ENCODE data around the gene PDE6B.

The PDE6B gene

GRCh38 chr4:710116-710515 is 84.7 kb downstream of the PDE6B start:
- TF ChIP-seq, protein P1, sequence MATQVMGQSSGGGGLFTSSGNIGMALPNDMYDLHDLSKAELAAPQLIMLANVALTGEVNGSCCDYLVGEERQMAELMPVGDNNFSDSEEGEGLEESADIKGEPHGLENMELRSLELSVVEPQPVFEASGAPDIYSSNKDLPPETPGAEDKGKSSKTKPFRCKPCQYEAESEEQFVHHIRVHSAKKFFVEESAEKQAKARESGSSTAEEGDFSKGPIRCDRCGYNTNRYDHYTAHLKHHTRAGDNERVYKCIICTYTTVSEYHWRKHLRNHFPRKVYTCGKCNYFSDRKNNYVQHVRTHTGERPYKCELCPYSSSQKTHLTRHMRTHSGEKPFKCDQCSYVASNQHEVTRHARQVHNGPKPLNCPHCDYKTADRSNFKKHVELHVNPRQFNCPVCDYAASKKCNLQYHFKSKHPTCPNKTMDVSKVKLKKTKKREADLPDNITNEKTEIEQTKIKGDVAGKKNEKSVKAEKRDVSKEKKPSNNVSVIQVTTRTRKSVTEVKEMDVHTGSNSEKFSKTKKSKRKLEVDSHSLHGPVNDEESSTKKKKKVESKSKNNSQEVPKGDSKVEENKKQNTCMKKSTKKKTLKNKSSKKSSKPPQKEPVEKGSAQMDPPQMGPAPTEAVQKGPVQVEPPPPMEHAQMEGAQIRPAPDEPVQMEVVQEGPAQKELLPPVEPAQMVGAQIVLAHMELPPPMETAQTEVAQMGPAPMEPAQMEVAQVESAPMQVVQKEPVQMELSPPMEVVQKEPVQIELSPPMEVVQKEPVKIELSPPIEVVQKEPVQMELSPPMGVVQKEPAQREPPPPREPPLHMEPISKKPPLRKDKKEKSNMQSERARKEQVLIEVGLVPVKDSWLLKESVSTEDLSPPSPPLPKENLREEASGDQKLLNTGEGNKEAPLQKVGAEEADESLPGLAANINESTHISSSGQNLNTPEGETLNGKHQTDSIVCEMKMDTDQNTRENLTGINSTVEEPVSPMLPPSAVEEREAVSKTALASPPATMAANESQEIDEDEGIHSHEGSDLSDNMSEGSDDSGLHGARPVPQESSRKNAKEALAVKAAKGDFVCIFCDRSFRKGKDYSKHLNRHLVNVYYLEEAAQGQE (IDR thresholded peaks at IDR 0.05; ENCODE audit: insufficient read depth in 1 of 2, low read depth in 2 of 2, low read length in 2 of 2): no peak

DNA sequence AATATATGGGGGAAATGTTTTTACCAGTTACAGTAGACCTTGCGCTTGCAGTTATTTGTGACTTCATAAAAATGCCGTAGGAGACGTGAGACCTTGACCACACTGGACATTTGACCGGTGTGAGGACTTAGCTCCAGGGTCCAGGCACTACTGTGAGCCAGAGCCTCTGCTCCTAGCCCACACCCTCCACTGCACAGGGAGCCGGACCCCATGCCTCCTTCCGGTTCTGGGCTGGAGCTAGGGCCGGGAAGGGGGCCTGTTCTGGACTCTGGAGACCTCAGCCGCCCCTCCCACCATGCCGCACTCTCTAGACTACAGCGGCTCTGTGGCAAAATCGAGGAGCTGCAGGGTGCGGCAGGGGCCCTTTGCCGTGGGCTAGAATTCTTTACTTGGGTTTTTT is 85.5 kb downstream of the PDE6B start:
- TF ChIP-seq SIN3A (IDR thresholded peaks at IDR 0.05; ENCODE audit: borderline replicate concordance, insufficient read depth, low read length) (no peak), POLR2AphosphoS5 (IDR thresholded peaks at IDR 0.05; ENCODE audit: low read depth, low read length) (no peak), FOXP2 (optimal IDR thresholded peaks at IDR 0.05; ENCODE audit: borderline replicate concordance, extremely low read depth, extremely low read length, insufficient read depth) (no peak), TAF1 (IDR thresholded peaks at IDR 0.05; ENCODE audit: borderline replicate concordance, insufficient read depth, low read length) (no peak)
- TF ChIP-seq, protein P1 (IDR thresholded peaks at IDR 0.05; ENCODE audit: insufficient read depth in 1 of 2, low read depth in 2 of 2, low read length in 2 of 2): no peak

DNA sequence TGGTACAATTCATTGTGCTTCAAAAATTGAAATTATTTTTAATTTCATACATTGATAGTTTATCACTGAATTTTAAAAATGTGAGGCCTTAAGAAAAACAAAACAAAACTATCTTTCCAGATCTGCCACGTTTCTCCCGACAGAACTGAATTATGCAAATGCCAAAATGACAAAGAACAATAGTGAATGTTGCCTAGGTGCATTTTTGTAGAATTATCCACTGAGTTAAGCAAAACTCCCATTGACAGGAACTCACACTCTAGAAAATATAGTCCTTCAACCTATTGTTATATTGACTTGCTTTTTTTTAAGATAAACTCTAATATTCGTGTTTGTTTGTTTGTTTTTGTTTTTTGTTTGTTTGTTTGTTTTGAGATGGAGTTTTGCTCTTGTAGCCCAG is 86.7 kb downstream of the PDE6B start:
- TF ChIP-seq SIN3A (IDR thresholded peaks at IDR 0.05; ENCODE audit: borderline replicate concordance, insufficient read depth, low read length) (no peak), POLR2AphosphoS5 (IDR thresholded peaks at IDR 0.05; ENCODE audit: low read depth, low read length) (no peak), TAF1 (IDR thresholded peaks at IDR 0.05; ENCODE audit: borderline replicate concordance, insufficient read depth, low read length) (no peak), FOXP2 (optimal IDR thresholded peaks at IDR 0.05; ENCODE audit: borderline replicate concordance, extremely low read depth, extremely low read length, insufficient read depth) (no peak)
- TF ChIP-seq, protein P1 (IDR thresholded peaks at IDR 0.05; ENCODE audit: insufficient read depth in 1 of 2, low read depth in 2 of 2, low read length in 2 of 2): no peak

- TF ChIP-seq POLR2AphosphoS5 (IDR thresholded peaks at IDR 0.05; ENCODE audit: low read depth, low read length): no peak
- TF ChIP-seq, protein P1 (IDR thresholded peaks at IDR 0.05; ENCODE audit: insufficient read depth in 1 of 2, low read depth in 2 of 2, low read length in 2 of 2): no peak
- TF ChIP-seq SIN3A (IDR thresholded peaks at IDR 0.05; ENCODE audit: borderline replicate concordance, insufficient read depth, low read length): no peak
- TF ChIP-seq FOXP2 (optimal IDR thresholded peaks at IDR 0.05; ENCODE audit: borderline replicate concordance, extremely low read depth, extremely low read length, insufficient read depth): no peak
- no peak for TF ChIP-seq TAF1 (IDR thresholded peaks at IDR 0.05; ENCODE audit: borderline replicate concordance, insufficient read depth, low read length)
These were observed 87.7 kb downstream of the PDE6B start for GRCh38 chr4:712916-713632.

- TF ChIP-seq SIN3A (IDR thresholded peaks at IDR 0.05; ENCODE audit: borderline replicate concordance, insufficient read depth, low read length) (no peak), POLR2AphosphoS5 (IDR thresholded peaks at IDR 0.05; ENCODE audit: low read depth, low read length) (no peak), FOXP2 (optimal IDR thresholded peaks at IDR 0.05; ENCODE audit: borderline replicate concordance, extremely low read depth, extremely low read length, insufficient read depth) (no peak), TAF1 (IDR thresholded peaks at IDR 0.05; ENCODE audit: borderline replicate concordance, insufficient read depth, low read length) (no peak)
- TF ChIP-seq, protein P1 (IDR thresholded peaks at IDR 0.05; ENCODE audit: insufficient read depth in 1 of 2, low read depth in 2 of 2, low read length in 2 of 2): no peak
These were observed 88.7 kb downstream of the PDE6B start for GRCh38 chr4:714087-714486.
